Transverse colon (tissue), 4 donors: Measurements from ENCODE around the gene EDEM1. TPM values are rescaled to one million over a fixed set of nuclear protein-coding genes. Genes with fewer than 3 reads are reported as not detected.

Experiments used
- DNase-seq: peaks from one replicate; pipeline ENCODE4 v3.0.0-alpha.2; 2019
- H3K27ac ChIP-seq, 4 donors: fragments of 200-600 bp; sonication (generic); 2 replicates each; pipeline ENCODE4 v1.5.1; 2016 to 2018; ENCODE audit warnings: inconsistent platforms in 4 of 4
- H3K27me3 ChIP-seq: fragments of 200-600 bp; sonication (generic); 2 replicates; pipeline ENCODE4 v1.5.1; 2017; ENCODE audit warnings: inconsistent platforms
- H3K36me3 ChIP-seq, 4 donors: fragments of 200-600 bp; sonication (generic); 2 replicates each; pipeline ENCODE4 v1.5.1; 2017 to 2019; ENCODE audit warnings: inconsistent platforms in 4 of 4
- H3K4me1 ChIP-seq, 4 donors: fragments of 200-600 bp; sonication (generic); 2 replicates each; pipeline ENCODE4 v1.5.1; 2017 to 2020; ENCODE audit warnings: inconsistent platforms in 4 of 4
- H3K4me3 ChIP-seq, 4 donors: fragments of 200-600 bp; sonication (generic); 1 replicate in 1 of 4; 2 replicates in 3 of 4; pipeline versions ENCODE4 v1.5.1 to v1.6.1; 2017 to 2019; ENCODE audit warnings: inconsistent platforms in 4 of 4
- H3K9me3 ChIP-seq, 2 donors: fragments of 200-600 bp; sonication (generic); 2 replicates each; pipeline ENCODE4 v1.5.1; 2017 to 2019; ENCODE audit warnings: inconsistent platforms in 2 of 2
- CTCF ChIP-seq, 5 experiments: fragments of 200-600 bp in 3 of 5; fragments of 450-650 bp in 2 of 5; sonication (generic) in 3 of 5; IDR thresholded peaks; 1 replicate in 2 of 5; 2 replicates in 3 of 5; pipeline ENCODE4 v1.5.1; 2016 to 2017; ENCODE audit warnings: antibody characterized with exemption in 5 of 5, inconsistent platforms in 3 of 5, mild to moderate bottlenecking in 2 of 5, moderate library complexity in 1 of 5
- EP300 ChIP-seq: sonication (generic); formaldehyde crosslinking; IDR thresholded peaks from one replicate; pipeline ENCODE4 v1.6.1; 2017; ENCODE audit warnings: antibody characterized with exemption, low read depth
- POLR2A ChIP-seq: fragments of 450-650 bp; IDR thresholded peaks from one replicate; pipeline ENCODE4 v1.6.1; 2016; ENCODE audit warnings: antibody characterized with exemption, mild to moderate bottlenecking, moderate library complexity
- POLR2AphosphoS5 ChIP-seq, 3 donors: sonication (generic); formaldehyde crosslinking; IDR thresholded peaks; one replicate each; pipeline ENCODE4 v1.6.1; 2016; ENCODE audit warnings: antibody characterized with exemption in 3 of 3
- WGBS, 2 donors: methylation state at CpG; one replicate each; pipeline ENCODE4 v1.1.5; 2018; ENCODE audit warnings: low coverage in 1 of 2; 5-methylcytosine and 5-hydroxymethylcytosine counted together
- in situ Hi-C, 4 donors: fragments of 200-750 bp; cut with MboI; loops; one replicate each; pipeline versions ENCODE4 v1.15.0 to v1.15.1; 2017; ENCODE audit warnings: low sequenced_read_pairs in 3 of 4, low pct_ligation_motif_present in 1 of 4, low pct_unique_long_range_greater_than_20kb in 1 of 4
- intact Hi-C: fragments of 100-400 bp; cut with DNase I; formaldehyde crosslinking; loops from one replicate; pipeline ENCODE4 v1.15.1; 2023; ENCODE audit warnings: low total_unique reads
- total RNA-seq, 4 donors: library from RNA; depleted of rRNA; stranded (reverse); fragments of >200 nt; gene quantifications; one replicate each; pipeline ENCODE4 v1.1.0, GENCODE V29; 2016

The EDEM1 gene
- total RNA-seq, 4 donors from 2014 or later = 27.3 to 312 (median 42.3) TPM

GRCh38 chr3:5231074-5231473, 43.6 kb downstream of the EDEM1 start:
- Histone ChIP-seq H3K4me3 (no peak overlapping the region), H3K4me1 (no peaks in the 10 kb centered on the region), H3K27ac (no peak overlapping the region), H3K36me3 (no peaks in the 10 kb centered on the region), H3K9me3 (no peaks in the 10 kb centered on the region), H3K27me3 (no peaks in the 10 kb centered on the region)
- no peak for DNase-seq
- TF ChIP-seq EP300 = no peak
- TF ChIP-seq POLR2AphosphoS5 (IDR thresholded peaks at IDR 0.05) = no peak
- TF ChIP-seq CTCF (IDR thresholded peaks at IDR 0.05) = no peak
- no peak for TF ChIP-seq POLR2A
- intact Hi-C loops (no loop called here), in situ Hi-C loops (loop anchor here in 1 of 4 donors (25.0 kb wide), 1 partner anchor 1481 kb away; no protein-coding TSS in a partner anchor)
- WGBS, 2 donors = 53 to 63% methylated on average over 5 to 6 of the region's 6 CpGs

GRCh38 chr3:5231487-5231886, 44.0 kb downstream of the EDEM1 start:
- in situ Hi-C loops = loop anchor here in 1 of 4 donors (25.0 kb wide), 1 partner anchor 1481 kb away; no protein-coding TSS in a partner anchor
- DNase-seq = no peak
- H3K4me3 ChIP-seq = no peak overlapping the region
- no peak overlapping the region for H3K27ac ChIP-seq
- no peaks in the 10 kb centered on the region for H3K4me1 ChIP-seq
- no peaks in the 10 kb centered on the region for H3K9me3 ChIP-seq
- H3K36me3 ChIP-seq = no peaks in the 10 kb centered on the region
- TF ChIP-seq CTCF (IDR thresholded peaks at IDR 0.05) = no peak
- no peak for TF ChIP-seq POLR2AphosphoS5 (IDR thresholded peaks at IDR 0.05)
- no peak for TF ChIP-seq POLR2A
- no peak for TF ChIP-seq EP300
- H3K27me3 ChIP-seq = no peaks in the 10 kb centered on the region
- intact Hi-C loops = no loop called here
- WGBS, 2 donors = 18% methylated on average over 2 of the region's 2 CpGs; no CpG with 5 or more reads in 1 of the 2 donors

- no peaks in the 10 kb centered on the region for H3K4me1 ChIP-seq
- no peak overlapping the region for H3K4me3 ChIP-seq
- no peak for TF ChIP-seq POLR2A
- TF ChIP-seq CTCF (IDR thresholded peaks at IDR 0.05) = no peak
- no peak for TF ChIP-seq EP300
- TF ChIP-seq POLR2AphosphoS5 (IDR thresholded peaks at IDR 0.05) = no peak
- no peak overlapping the region for H3K27ac ChIP-seq
- WGBS, 2 donors = 67 to 70% methylated on average over 2 to 6 of the region's 6 CpGs
- DNase-seq = no peak
- H3K9me3 ChIP-seq = no peaks in the 10 kb centered on the region
- no peaks in the 10 kb centered on the region for H3K36me3 ChIP-seq
- H3K27me3 ChIP-seq = no peaks in the 10 kb centered on the region
- intact Hi-C loops (no loop called here), in situ Hi-C loops (loop anchor here in 1 of 4 donors (25.0 kb wide), 1 partner anchor 1480 kb away; no protein-coding TSS in a partner anchor)
These were observed 45.1 kb downstream of the EDEM1 start for GRCh38 chr3:5232570-5232969.

- H3K9me3 ChIP-seq = no peaks in the 10 kb centered on the region
- H3K27me3 ChIP-seq = no peaks in the 10 kb centered on the region
- H3K4me3 ChIP-seq = no peak overlapping the region
- 74% methylated on average over 2 of the region's 2 CpGs; no CpG with 5 or more reads in 1 of the 2 donors for WGBS, 2 donors
- TF ChIP-seq EP300 = no peak
- TF ChIP-seq POLR2A = no peak
- no peak for TF ChIP-seq POLR2AphosphoS5 (IDR thresholded peaks at IDR 0.05)
- no peak for TF ChIP-seq CTCF (IDR thresholded peaks at IDR 0.05)
- no peaks in the 10 kb centered on the region for H3K4me1 ChIP-seq
- DNase-seq = no peak
- intact Hi-C loops = no loop called here
- H3K27ac ChIP-seq = no peak overlapping the region
- in situ Hi-C loops = loop anchor here in 1 of 4 donors (25.0 kb wide), 1 partner anchor 1479 kb away; no protein-coding TSS in a partner anchor
- no peaks in the 10 kb centered on the region for H3K36me3 ChIP-seq
These were observed 45.5 kb downstream of the EDEM1 start for GRCh38 chr3:5233026-5233425.
